ENCODE measurements around the gene DCAKD.
"Not testable (repeated sequence)": the region's sequence is repeated elsewhere in the genome, so short reads cannot be mapped to it uniquely, and the experiment has no call there.

Gene DCAKD

GRCh38 chr17:45070001-45070400, 18.6 kb upstream of the DCAKD start:
- in situ Hi-C loops (cut with MboI; ENCODE audit: low sequenced_read_pairs) = no loop called here

GRCh38 chr17:45067637-45068036, 16.2 kb upstream of the DCAKD start:
- in situ Hi-C loops (cut with MboI; ENCODE audit: low sequenced_read_pairs) = no loop called here

GRCh38 chr17:45063198-45063597, 11.8 kb upstream of the DCAKD start:
- in situ Hi-C loops (cut with MboI; ENCODE audit: low sequenced_read_pairs) = no loop called here

- in situ Hi-C loops (cut with MboI; ENCODE audit: low sequenced_read_pairs) = no loop called here
Measured at GRCh38 chr17:45061606-45062205, 10.3 kb upstream of the DCAKD start.

- in situ Hi-C loops (cut with MboI; ENCODE audit: low sequenced_read_pairs) = no loop called here
Measured at GRCh38 chr17:45060797-45061605, 9.6 kb upstream of the DCAKD start, which contains the start of gene NMT1. TSS of gene NMT1 (plus strand) at chr17:45061317. CDS start at chr17:45061330, 13 bp downstream.

- in situ Hi-C loops (cut with MboI; ENCODE audit: low sequenced_read_pairs) = no loop called here
Measured at GRCh38 chr17:45060382-45060796, 9.0 kb upstream of the DCAKD start.

GRCh38 chr17:45052052-45052772, 780 bp upstream of the DCAKD start:
- in situ Hi-C loops (cut with MboI; ENCODE audit: low sequenced_read_pairs) = no loop called here

GRCh38 chr17:45051720-45052051, 254 bp upstream of the DCAKD start:
- in situ Hi-C loops (cut with MboI; ENCODE audit: low sequenced_read_pairs) = not testable (repeated sequence)

GRCh38 chr17:45050481-45051059, 862 bp downstream of the DCAKD start:
- in situ Hi-C loops (cut with MboI; ENCODE audit: low sequenced_read_pairs) = no loop called here

- in situ Hi-C loops (cut with MboI; ENCODE audit: low sequenced_read_pairs) = no loop called here
Measured at GRCh38 chr17:45048795-45049563, 2.5 kb downstream of the DCAKD start.

- in situ Hi-C loops (cut with MboI; ENCODE audit: low sequenced_read_pairs) = no loop called here
Measured at GRCh38 chr17:45046537-45047125, 4.8 kb downstream of the DCAKD start.

- in situ Hi-C loops (cut with MboI; ENCODE audit: low sequenced_read_pairs) = no loop called here
Measured at GRCh38 chr17:45043813-45044540, 7.5 kb downstream of the DCAKD start.

GRCh38 chr17:45042346-45043120, 8.9 kb downstream of the DCAKD start:
- in situ Hi-C loops (cut with MboI; ENCODE audit: low sequenced_read_pairs) = no loop called here

GRCh38 chr17:45040459-45040858, 11.0 kb downstream of the DCAKD start:
- in situ Hi-C loops (cut with MboI; ENCODE audit: low sequenced_read_pairs) = no loop called here

- in situ Hi-C loops (cut with MboI; ENCODE audit: low sequenced_read_pairs) = loop anchor here (10.0 kb wide), 1 partner anchor 124 kb away; the partner anchor contains the start of gene GFAP
Measured at GRCh38 chr17:45038728-45039634, 12.5 kb downstream of the DCAKD start.

- in situ Hi-C loops (cut with MboI; ENCODE audit: low sequenced_read_pairs) = loop anchor here (10.0 kb wide), 1 partner anchor 122 kb away; the partner anchor contains the start of gene GFAP
Measured at GRCh38 chr17:45036691-45037090, 14.7 kb downstream of the DCAKD start.

GRCh38 chr17:45035848-45036247, 15.6 kb downstream of the DCAKD start:
- in situ Hi-C loops (cut with MboI; ENCODE audit: low sequenced_read_pairs) = loop anchor here (10.0 kb wide), 1 partner anchor 121 kb away; the partner anchor contains the start of gene GFAP

GRCh38 chr17:45034599-45034998, 16.8 kb downstream of the DCAKD start:
- in situ Hi-C loops (cut with MboI; ENCODE audit: low sequenced_read_pairs) = loop anchor here (10.0 kb wide), 1 partner anchor 120 kb away; the partner anchor contains the start of gene GFAP

Data from HL-60/S4 treated with retinoic acid at 250 ng/mL for 4 days and 3 days (cell line).